Progenitor cell of endocrine pancreas (in vitro differentiated cells): ENCODE measurements around the gene ARHGAP26. TPM values are rescaled to one million over a fixed set of nuclear protein-coding genes. Genes with fewer than 3 reads are reported as not detected.

Source experiments
- DNase-seq: peaks from one replicate; pipeline ENCODE4 v3.0.0; 2021; ENCODE audit warnings: low spot score; ENCODE audit not compliant: unreplicated experiment
- H3K27ac Mint-ChIP-seq: 2 replicates; pipeline ENCODE4 v1.8.0; 2021; ENCODE audit warnings: mild to moderate bottlenecking, moderate library complexity, mixed read lengths
- H3K27me3 Mint-ChIP-seq: 2 replicates; pipeline ENCODE4 v1.8.0; 2021; ENCODE audit warnings: mixed read lengths
- H3K36me3 Mint-ChIP-seq: 2 replicates; pipeline ENCODE4 v1.8.0; 2022; ENCODE audit warnings: mixed read lengths; ENCODE audit not compliant: insufficient read depth
- H3K4me1 Mint-ChIP-seq: 2 replicates; pipeline ENCODE4 v1.8.0; 2021; ENCODE audit warnings: low read depth, mixed read lengths
- H3K4me3 Mint-ChIP-seq: 2 replicates; pipeline ENCODE4 v1.8.0; 2021; ENCODE audit warnings: low read depth, mild to moderate bottlenecking, moderate library complexity, mixed read lengths
- H3K9me3 Mint-ChIP-seq: 2 replicates; pipeline ENCODE4 v1.8.0; 2021; ENCODE audit warnings: low read depth, mixed read lengths
- CTCF ChIP-seq: fragments of 200-600 bp; sonication (generic); IDR thresholded peaks from one replicate; pipeline ENCODE4 v1.5.0; 2021; ENCODE audit warnings: antibody characterized with exemption, mild to moderate bottlenecking; ENCODE audit not compliant: unreplicated experiment
- total RNA-seq: library from RNA; stranded (reverse); gene quantifications from 2 replicates; pipeline ENCODE4 v1.2.1, GENCODE V29; 2021

Gene ARHGAP26
- total RNA-seq, 1 donor from 2014 or later = 21.3 TPM

- Mint-ChIP-seq H3K27me3 (peaks cover 2% of the 10 kb centered on the region), H3K4me3 (no peak overlapping the region), H3K27ac (no peak overlapping the region), H3K4me1 (no peaks in the 10 kb centered on the region), H3K36me3 (no peaks in the 10 kb centered on the region), H3K9me3 (no peaks in the 10 kb centered on the region)
- no peak for TF ChIP-seq CTCF
- DNase-seq = no peak
Measured at GRCh38 chr5:143251190-143251589, 481.0 kb downstream of the ARHGAP26 start.

GRCh38 chr5:143251946-143252345 is 481.8 kb downstream of the ARHGAP26 start:
- H3K4me1 Mint-ChIP-seq = no peaks in the 10 kb centered on the region
- no peak overlapping the region for H3K4me3 Mint-ChIP-seq
- H3K27me3 Mint-ChIP-seq = peaks cover 2% of the 10 kb centered on the region
- no peaks in the 10 kb centered on the region for H3K36me3 Mint-ChIP-seq
- TF ChIP-seq CTCF = no peak
- no peak for DNase-seq
- H3K9me3 Mint-ChIP-seq = no peaks in the 10 kb centered on the region
- no peak overlapping the region for H3K27ac Mint-ChIP-seq

GRCh38 chr5:143254819-143255218 is 484.6 kb downstream of the ARHGAP26 start:
- Mint-ChIP-seq H3K36me3 (no peaks in the 10 kb centered on the region), H3K27ac (no peak overlapping the region), H3K27me3 (peaks cover 2% of the 10 kb centered on the region), H3K4me1 (no peaks in the 10 kb centered on the region), H3K4me3 (no peak overlapping the region), H3K9me3 (no peaks in the 10 kb centered on the region)
- no peak for DNase-seq
- no peak for TF ChIP-seq CTCF

- DNase-seq = no peak
- Mint-ChIP-seq H3K4me3 (no peak overlapping the region), H3K4me1 (peaks cover 2% of the 10 kb centered on the region), H3K27me3 (no peaks in the 10 kb centered on the region), H3K27ac (peak overlapping the region; percentile 77), H3K36me3 (no peaks in the 10 kb centered on the region), H3K9me3 (no peaks in the 10 kb centered on the region)
- no peak for TF ChIP-seq CTCF
Measured at GRCh38 chr5:143258559-143259253, 488.5 kb downstream of the ARHGAP26 start.

- DNase-seq = no peak
- no peak overlapping the region for H3K4me3 Mint-ChIP-seq
- no peaks in the 10 kb centered on the region for H3K27me3 Mint-ChIP-seq
- TF ChIP-seq CTCF = no peak
- H3K36me3 Mint-ChIP-seq = no peaks in the 10 kb centered on the region
- H3K9me3 Mint-ChIP-seq = no peaks in the 10 kb centered on the region
- H3K27ac Mint-ChIP-seq = no peak overlapping the region
- peaks cover 7% of the 10 kb centered on the region for H3K4me1 Mint-ChIP-seq
Measured at GRCh38 chr5:143259254-143259605, 489.1 kb downstream of the ARHGAP26 start.
